Measurements from ENCODE around the gene GLP1R. TPM values are rescaled to one million over a fixed set of nuclear protein-coding genes. Genes with fewer than 3 reads are reported as not detected.
A peak's percentile ranks its signal among the peaks of the same experiment; 100 is the strongest.

Gene GLP1R
- total RNA-seq, 4 donors from 2014 or later = 0.38 to 0.67 TPM; not detected in 2

DNA sequence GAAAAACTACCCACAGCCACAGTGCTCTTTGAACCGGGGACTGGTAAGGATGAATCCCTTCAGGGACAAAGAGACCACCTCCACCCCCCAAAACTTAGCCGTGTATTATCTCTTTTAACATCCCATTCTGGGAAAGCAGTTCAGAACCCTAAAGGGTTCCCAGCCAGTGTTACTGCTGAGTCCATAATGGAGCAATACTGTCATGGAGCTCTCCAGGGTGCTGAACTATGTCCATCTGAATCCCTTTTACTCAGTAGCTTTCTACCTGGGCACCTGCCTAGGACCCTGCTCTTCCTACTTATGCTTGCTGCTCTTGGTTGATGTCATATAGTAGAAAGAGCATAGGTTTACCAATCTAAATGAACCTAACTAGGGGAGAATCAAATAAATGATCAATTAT is 88.7 kb downstream of the GLP1R start:
- H3K4me1 ChIP-seq = no peaks in the 10 kb centered on the region
- no peak overlapping the region for H3K4me3 ChIP-seq
- DNase-seq = peak in 1 of 3 donors; percentile 65
- TF ChIP-seq, protein P1, sequence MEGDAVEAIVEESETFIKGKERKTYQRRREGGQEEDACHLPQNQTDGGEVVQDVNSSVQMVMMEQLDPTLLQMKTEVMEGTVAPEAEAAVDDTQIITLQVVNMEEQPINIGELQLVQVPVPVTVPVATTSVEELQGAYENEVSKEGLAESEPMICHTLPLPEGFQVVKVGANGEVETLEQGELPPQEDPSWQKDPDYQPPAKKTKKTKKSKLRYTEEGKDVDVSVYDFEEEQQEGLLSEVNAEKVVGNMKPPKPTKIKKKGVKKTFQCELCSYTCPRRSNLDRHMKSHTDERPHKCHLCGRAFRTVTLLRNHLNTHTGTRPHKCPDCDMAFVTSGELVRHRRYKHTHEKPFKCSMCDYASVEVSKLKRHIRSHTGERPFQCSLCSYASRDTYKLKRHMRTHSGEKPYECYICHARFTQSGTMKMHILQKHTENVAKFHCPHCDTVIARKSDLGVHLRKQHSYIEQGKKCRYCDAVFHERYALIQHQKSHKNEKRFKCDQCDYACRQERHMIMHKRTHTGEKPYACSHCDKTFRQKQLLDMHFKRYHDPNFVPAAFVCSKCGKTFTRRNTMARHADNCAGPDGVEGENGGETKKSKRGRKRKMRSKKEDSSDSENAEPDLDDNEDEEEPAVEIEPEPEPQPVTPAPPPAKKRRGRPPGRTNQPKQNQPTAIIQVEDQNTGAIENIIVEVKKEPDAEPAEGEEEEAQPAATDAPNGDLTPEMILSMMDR (IDR thresholded peaks at IDR 0.05) = no peak
- no peak for TF ChIP-seq POLR2A (IDR thresholded peaks at IDR 0.05)
- no peaks in the 10 kb centered on the region for H3K9me3 ChIP-seq
- no peaks in the 10 kb centered on the region for H3K27me3 ChIP-seq
- no peaks in the 10 kb centered on the region for H3K36me3 ChIP-seq
- no peak overlapping the region for H3K27ac ChIP-seq

Other genes with a start within 250 kb of the GLP1R start
- 10 to 100 TPM; 12.4 to 24.7 (median 19.1) TPM for gene SAYSD1, start 66.4 kb downstream of the GLP1R start, total RNA-seq
- 100 to 1,000 TPM in 3 of 4 donors, 10 to 100 TPM in 1; 10.7 to 150 (median 115) TPM for gene KCNK5, start 180.7 kb downstream of the GLP1R start, total RNA-seq

Data from Peyer's patch (tissue), 4 donors.